IPS DF 4.7 (cell line): ENCODE results near the gene RAC2.

Experiments used
- DNase-seq: peaks from one replicate; pipeline ENCODE4 v3.0.0-alpha.2; 2013; ENCODE audit warnings: low spot score; ENCODE audit errors: extremely low read depth

RAC2 gene

DNA sequence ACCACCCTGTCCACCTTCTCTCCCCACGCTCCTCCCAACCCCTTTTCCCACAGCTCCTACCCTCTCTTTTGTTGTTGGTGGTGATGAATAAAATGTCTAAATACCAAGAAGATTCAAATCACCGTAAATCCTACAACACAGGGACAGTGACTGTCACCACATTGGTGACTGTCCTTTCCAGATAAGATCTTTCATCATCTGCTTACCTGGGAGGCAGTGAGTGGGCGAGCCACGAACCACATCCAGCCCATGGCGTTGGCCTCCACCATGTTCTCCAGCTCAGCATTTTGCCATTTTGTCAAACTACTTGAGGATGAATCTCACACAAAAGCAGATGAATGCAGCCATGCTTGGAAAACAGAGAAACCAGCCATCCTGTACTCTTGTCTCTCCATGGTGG is 31.6 kb upstream of the RAC2 start:
- no peak for DNase-seq

DNA sequence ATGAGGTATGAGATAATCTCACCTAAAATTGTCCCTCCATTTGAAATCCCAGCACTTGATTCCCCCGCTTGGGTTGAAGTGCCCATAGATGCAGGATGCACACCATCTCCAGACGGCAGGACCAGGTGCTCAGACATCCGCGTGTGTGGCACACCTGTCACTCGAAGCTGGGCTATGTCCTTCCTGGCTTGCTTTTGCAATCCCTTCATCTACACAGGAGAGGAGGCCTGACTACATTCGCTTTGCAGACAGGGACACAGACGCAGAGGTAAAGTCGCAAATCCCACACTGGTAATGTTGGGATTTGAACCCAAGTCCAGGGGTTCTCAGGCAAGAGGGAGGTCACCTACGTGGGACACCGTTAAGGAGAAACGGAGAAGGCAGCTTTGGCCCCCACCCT is 31.1 kb upstream of the RAC2 start:
- DNase-seq, result no peak

DNA sequence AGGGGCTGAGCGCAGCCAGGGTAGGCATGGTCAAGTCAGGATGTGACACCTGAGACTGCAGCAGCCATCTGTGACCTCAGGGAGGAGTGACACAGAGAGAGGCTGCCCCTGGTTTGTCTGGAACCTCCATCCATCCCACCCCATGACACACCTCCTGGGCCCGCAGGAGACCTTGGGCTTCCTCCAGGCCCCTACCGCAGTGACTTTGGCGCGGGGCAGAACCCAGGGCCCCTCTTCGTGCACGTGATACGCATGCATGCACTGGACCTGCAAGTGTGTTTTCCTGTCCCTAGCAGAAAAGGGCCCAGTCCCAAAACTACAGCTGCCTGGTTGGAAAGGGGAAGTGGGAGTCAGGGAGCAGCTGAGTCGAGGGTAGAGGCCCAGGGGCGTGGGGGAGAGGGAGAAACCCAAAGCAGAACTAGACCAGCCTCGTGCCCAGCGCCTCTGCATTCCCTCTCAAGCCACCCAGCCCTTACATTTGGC is 30.4 kb upstream of the RAC2 start:
- no peak for DNase-seq

DNA sequence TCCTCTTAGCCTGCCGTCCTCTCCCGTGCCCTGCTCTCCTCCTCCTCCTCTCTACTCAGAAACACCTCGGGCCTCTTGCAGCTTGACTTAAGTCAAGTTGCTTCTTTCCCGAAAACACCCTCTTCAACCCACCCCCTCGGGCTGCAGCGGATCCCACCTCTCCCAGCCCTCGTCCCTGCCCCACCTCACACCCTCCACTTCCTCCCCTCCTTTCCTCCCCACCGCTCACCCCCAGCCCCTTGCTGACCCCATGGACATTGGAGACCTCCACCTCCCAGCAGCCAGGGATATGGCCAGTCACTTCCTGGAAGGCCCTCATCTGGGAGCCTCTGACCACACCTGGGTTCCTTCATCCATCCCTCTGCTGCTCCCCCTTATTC is 29.8 kb upstream of the RAC2 start:
- no peak for DNase-seq

DNA sequence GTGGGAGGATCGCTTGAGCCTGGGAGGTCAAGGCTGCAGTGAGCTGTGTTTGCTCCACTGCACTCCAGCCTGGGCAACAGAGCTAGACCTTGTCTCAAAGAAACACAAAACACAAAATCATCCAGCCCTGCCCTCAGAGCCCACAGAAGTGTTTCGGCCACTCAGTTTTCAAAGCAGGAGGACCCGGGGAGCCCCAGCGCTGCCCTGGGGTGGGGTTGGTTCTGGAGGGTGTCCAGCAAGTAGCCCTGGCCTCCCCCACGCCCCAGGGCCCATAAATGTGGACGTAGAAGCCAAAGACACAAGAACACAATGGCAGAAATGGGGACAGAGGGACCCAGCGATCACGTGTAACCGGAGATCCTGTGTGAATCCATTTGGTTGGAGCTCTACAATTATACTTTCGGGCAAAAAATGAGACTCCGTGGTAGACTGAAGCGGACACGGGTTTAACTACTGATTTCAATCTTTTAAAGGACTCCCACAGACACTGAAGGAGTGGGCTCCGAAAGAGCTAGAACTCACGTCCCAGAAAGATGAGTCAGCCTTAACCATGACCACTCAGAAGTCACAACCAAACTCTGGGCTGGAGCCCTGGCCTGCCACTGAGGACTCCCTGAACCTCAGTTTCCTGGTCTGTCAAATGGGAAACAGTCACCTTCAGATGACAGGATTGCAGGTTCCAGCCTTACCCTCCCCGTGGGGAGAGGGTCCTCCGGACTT is 29.2 kb upstream of the RAC2 start:
- no peak for DNase-seq

DNA sequence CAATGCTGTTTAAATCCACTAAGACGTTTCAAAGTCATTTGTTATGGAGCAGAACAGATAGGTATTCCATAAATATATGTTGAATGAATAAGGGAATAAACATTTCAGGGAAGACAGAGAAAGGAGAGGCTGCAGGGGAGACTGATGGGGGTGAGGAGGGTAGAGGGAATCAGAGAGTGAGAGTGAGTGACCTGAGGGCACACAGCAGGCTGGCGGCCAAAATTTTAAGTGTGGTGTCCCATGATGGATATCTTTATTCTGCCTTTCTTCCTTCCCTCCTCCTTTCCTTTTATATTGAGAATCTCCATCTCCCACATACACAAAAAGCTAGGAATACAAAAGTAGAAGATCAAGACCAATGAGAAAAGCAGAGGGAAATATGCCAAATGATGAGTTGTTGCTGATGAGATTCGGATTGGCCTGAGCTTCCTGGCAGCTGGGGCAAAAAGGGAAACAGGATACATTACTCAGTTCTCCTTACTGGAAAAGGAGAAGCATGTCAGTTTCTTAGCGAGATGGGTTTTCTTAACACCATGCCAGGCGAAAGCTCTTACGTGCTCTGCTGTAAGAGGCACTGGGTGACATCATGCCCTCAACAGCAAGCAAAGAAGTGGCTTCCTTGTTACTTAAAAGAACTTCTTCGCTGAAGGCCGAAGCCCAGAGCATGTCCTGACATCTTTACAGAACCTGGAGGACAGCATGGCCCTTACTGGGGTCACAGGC is 27.0 kb upstream of the RAC2 start:
- DNase-seq, result no peak

DNA sequence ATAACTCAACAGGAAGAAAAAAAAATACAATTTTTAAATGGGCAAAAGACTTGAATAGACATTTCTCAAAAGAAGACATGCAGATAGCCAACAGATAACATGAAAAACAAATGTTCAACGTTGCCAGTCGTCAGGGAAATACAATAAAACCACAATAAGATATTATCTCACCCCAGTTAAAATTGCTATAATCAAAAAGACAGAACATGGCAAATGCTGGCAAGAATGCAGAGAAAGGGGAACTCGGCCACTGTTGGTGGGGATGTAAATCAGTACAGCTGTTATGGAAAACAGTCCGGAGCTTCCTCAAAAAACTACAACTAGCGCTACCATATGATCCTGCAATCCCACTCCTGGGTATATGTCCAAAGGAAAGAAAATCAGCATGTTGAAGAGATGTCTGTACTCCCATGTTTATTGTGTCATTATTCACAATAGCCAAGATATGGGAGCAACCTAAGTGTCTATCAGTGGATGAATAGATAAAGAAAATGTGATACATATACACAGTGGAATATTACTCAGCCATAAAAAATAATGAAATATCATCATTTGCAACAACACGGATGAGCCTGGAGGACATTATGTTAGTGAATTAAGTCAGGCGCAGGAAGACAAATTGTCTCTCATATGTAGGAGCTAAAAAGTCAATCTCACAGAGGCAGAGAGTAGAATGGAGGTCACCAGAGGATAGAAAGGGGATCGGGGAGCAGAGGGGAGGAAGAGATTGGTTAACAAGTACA is 26.0 kb upstream of the RAC2 start:
- no peak for DNase-seq

DNA sequence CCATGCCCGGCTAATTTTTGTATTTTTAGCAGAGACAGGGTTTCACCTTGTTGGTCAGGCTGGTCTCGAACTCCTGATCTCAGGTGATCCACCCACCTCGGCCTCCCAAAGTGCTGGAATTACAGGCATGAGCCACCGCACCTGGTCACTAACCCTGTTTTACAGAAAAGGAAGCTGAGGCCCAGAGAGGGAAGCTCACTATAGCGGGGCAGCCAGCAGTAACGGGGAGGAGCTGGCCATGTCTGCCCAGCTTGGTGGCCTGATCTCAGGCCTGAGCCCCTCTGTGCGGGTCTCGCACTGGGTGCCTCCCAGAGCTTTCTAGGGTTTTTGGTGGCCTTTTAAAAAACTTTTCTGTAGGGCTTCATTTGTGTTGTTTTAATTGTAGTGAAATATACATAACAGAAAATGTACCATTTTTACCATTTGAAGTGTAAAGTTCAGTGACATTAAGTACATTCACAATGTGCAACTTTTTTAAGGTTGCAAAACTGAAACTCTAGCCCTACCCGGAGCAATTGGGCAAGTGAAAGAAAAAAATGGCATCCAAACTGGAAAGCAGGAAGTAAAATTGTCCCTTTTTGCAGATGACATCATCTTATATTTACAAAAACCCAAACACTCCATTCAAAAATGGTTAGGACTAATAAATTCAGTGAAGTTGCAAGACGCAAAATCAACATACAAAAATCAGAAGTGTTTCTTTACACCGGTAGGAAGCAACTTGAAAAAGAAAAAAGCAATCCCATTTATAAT is 23.8 kb upstream of the RAC2 start:
- DNase-seq, result no peak

DNA sequence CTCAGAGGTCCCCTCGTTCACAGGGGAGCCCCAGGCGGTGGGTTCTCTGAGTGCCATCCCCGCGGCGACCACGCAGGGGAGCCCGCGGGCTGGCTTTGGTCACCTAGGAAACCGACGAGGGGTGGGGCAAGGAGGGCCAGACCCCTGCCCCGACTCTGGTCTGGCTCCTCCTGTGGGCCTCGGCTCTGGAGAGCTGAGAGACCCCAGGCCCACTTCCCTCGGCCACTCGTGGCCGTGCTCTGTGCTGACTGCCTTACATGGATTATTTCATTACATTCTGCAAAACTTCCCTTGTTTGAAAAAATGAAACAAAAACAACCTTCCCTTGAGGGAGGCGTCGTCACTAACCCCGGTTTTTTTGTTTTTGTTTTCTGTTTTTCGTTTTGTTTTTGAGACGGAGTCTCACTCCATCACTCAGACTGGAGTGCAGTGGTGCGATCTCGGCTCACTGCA is 23.1 kb upstream of the RAC2 start:
- DNase-seq, result no peak

DNA sequence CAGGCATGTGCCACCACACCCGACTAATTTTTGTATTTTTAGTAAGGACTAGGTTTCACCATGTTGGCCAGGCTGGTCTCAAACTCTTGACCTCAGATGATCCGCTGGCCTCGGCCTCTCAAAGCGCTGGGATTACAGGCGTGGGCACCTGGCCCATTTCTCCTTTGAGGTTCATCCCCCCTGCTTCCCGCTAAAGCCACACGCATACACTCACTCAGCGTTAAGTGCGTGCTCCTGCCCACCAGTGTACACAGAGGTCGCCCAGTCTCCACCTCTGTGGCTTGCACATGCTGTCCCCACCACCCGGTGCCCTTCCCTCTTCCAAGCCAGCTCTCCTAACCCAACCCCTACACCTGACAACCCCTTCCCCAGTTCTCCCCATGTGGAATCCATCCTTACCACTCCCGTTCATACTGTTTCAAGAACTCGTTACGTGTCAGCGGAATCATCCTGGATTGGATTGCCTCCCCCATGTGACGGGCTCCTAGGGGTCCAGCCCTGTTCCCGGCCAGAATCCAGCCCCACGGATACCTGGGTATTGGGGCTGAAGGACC is 22.6 kb upstream of the RAC2 start:
- DNase-seq, result no peak

DNA sequence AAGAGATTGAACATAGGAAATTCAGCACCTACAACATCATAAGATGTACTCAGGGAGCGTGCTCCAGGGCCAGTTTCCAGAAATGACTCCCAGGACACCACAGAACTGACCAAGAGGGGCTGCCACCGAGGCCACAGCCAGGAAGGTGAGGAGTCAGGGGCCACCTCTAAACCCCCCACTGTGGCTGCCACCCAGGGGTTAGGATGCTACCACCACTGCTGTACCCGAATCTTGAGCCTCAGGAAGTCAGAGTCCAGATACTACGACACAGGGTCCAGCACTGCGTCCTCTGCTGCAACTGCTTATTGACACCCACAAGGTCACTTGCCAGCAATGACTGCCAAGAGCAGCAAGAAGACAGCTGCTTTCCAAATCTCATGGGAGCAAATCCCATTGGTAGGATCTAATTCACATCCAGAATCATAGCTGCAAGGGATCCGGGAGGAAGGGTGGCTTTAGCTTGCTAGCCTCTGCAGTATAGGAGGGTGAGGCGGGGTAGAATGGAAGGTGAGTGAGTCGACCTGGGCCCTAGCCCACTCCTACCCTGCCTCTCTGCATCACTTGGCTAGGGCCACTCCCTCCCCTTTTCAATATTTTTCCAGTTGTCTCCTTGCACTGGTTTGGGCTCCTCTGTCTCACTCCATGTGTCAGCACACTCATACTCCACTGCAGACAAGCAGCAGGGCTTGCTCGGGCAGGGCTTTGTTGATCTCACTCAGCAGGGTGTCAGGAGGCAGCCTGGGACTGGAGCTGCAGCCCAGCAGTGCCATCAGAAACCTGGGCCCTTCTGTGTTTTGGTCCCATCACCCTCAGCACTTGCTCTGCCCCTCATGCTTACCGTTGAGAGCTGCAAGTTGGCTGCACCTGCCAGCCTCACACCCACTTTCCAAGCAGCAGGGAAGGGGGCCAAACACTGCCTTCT is 20.2 kb upstream of the RAC2 start:
- no peak for DNase-seq

DNA sequence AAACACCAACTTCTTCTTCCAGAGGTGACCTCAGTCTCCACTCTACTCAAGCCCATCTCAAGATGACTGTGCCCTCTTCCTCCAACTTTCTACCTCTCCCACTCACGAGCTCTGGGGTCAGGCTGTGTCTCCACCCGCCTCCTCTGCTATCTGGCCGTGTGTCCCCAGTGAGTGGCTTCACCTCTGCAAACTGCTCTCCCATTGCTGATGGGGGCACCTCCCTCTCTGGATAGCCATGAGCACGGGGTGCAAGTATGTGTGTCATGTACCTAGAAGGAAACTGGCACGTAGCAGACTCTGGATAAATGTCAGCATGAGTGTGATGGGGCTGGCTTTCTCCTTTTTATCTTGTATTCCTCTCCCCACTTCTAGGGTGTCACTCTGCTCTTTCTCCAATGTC is 18.3 kb upstream of the RAC2 start:
- no peak for DNase-seq

DNA sequence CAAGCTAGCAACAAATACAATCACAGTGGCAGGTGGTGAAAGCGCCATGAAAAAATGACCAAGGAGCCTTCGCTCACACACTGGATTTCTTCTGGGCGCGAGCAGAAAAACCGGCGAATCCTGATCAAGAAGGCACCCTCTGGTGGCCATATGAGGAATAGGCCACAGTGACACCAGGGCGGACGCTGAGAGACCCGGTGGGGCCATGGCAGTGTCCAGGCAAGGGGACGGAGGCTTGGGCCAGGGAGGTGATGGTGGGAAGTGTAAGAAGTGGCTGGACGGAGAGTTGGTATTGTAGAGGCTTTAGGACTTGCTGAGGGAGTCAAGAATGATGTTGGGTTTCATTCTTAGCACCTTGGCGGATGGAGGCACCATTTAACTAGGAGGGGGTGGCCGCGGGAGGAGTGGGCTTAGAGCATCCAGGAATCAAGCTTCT is 16.9 kb upstream of the RAC2 start:
- DNase-seq, result no peak

DNA sequence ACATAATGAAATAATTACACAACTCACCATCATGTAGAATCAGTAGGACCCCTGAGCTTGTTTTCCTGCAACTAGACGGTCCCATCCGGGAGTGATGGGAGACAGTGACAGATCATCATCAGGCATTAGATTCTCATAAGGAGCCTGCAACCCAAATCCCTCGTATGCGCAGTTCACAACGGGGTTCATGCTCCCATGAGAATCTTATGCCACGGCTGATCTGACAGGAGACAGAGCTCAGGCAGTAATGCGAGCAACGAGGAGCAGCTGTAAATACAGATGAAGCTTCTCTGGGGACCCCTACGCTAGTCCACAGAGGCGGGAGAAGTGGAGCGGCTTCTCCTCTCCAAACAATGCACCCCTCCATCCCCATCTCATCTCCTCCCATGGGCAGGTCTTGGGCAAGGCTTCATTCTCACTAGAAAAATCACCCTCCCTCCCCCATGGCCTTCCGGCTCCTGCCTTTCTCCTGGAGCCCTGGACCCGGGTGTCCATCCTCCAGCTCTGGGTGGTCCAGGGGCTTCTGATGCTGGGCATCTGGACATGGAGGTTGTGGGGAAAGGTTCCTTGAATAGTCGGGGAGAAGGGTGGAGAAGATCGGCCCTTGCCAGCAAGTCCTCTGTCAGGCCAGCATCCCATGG is 16.2 kb upstream of the RAC2 start:
- no peak for DNase-seq

DNA sequence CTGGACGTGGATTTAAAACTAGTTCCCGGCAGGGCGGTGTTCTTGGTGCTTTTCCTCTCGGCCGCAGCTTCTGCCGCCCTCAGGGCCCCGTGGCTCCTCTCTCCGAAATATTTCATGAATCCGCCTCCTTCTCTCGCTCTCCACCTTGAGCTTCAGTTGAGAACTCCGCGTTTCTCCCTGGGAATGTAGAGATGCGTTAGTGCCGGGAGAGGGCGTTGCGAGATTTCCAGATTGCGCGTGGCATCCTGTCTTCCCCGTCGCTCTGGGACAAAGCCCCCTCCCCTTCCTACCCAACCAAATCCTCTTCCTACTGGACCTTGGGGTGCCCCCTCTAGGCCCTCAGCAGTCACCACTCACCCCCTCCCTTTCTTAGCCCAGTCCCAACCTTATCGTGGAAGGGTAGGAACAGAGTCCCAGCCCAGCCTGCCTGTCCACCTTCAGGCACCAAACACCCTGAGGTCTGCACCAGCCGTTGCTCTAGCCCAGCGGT is 15.5 kb upstream of the RAC2 start:
- no peak for DNase-seq

DNA sequence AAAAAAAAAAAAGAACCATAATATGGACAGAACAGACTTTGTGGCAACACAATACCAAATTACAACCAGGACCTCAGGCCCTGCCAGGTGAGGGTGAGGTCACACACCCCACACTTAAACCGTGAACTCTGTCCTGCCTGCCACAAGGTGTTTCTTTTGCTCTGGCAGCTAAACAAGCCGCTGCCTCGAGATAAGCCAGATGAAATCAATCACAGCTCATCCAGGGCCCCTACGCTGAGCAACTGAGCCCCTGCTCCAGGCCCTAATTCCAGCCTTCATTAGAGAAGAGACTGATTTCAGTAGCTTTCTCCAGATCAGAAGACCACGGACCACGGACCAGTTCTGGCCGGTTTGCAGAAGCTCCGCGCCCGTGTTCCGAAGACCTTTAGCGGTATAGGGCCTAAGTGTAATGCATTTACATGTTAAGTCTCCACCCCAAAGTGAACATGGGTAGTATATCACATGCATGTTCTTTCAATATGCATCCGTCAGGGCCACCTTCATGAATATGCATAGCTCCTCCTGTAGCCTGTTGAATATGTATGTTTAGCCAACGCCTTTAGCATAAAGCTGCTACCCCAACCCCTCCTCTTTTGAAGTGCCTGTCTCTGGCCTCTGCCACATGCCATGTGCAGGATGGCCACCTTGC is 14.8 kb upstream of the RAC2 start:
- DNase-seq, result no peak

DNA sequence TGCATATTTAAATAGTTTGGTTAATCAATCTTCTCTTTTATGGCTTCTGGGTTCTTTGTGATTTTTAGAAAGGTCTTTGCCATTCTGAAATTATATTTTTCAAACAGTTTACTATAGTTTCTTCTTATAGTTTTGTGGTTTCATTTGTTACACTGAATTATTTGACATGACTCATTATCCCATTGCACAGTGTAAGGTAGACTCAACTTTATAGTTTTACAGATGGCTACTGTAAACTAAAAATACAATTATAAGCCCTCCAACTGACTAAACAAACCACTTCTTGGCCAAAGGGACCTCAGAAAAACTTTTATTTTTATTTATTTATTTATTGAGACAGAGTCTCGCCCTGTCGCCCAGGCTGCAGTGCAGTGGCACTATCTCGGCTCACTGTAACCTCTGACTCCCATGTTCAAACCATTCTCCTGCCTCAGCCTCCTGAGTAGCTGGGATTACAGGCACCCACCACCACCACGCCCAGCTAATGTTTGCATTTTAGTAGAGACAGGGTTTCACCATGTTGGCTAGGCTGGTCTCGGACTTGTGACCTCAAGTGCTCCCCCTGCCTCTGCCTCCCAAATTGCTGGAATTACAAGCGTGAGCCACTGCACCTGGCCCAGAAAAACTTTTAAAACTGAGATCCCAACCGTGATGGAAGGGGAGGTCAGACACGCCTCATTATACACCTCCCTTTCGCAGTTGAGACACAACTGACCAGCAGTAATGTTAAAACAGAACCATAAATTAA is 14.1 kb upstream of the RAC2 start:
- no peak for DNase-seq

DNA sequence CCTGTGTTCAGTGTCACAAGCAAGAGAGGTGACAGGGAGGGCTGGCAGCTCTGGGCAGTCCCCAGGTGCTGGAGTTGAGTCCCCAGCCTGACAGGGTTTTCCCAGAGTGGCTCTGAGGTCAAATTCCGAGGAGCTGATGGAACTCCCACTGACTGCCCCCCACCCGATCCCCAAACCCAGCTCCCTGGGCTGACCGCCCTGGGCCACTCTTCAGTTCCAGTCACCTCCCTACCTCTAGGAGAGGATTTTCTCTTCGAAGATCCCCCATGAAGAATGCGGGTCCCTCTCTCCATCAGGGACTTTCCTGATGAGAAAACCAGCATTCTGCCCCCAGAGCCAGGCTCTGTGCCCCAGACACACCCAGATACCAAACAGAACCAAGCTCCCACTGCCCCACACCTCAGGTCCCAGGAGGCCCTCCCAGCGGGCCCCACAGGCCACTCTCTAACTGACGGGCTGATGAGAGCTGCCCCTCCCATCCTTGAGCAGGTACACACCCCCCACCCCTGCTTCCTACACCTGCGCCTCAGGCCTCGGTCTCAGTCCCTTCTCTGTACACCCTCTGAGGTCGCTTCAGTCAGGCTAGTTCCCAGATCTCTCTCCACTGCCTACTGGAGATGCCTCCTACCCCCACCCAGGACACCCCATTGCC is 12.1 kb upstream of the RAC2 start:
- DNase-seq, result no peak
